C4-2B (cell line): ENCODE results near the gene AMZ1.

ENCODE experiments used
- CTCF ChIP-seq: fragments of 450-650 bp; conservative IDR thresholded peaks from 2 replicates; pipeline ENCODE4 v1.5.1; 2017; ENCODE audit warnings: mild to moderate bottlenecking
- ZFX ChIP-seq: fragments of 450-650 bp; IDR thresholded peaks from 2 replicates; pipeline ENCODE4 v1.6.1; 2017

- TF ChIP-seq CTCF = no peak
- TF ChIP-seq ZFX = no peak
Measured at GRCh38 chr7:2638224-2638991, 49.6 kb upstream of the AMZ1 start.
